Loucy (cell line): Measurements from ENCODE around the gene CDK13.

ENCODE experiments used
- H2AFZ ChIP-seq: fragments of 200-600 bp; sonication (generic); 2 replicates; pipeline ENCODE4 v1.6.0; 2016; ENCODE audit warnings: antibody characterized with exemption, mild to moderate bottlenecking, low read length, moderate library complexity
- H3F3A ChIP-seq: fragments of 200-600 bp; 2 replicates; pipeline ENCODE4 v1.6.0; 2016; ENCODE audit warnings: antibody characterized with exemption, low read depth, mild to moderate bottlenecking
- H3K27me3 ChIP-seq: fragments of 200-600 bp; sonication (generic); 2 replicates; pipeline ENCODE4 v1.6.1; 2014; ENCODE audit warnings: low read length, mild to moderate bottlenecking; ENCODE audit not compliant: insufficient read depth, poor library complexity, severe bottlenecking
- H3K36me3 ChIP-seq: fragments of 200-600 bp; sonication (generic); 2 replicates; pipeline ENCODE4 v1.6.1; 2016; ENCODE audit warnings: low read length; ENCODE audit not compliant: insufficient read depth
- H3K4me1 ChIP-seq: fragments of 200-600 bp; sonication (generic); 2 replicates; pipeline ENCODE4 v1.5.1; 2014; ENCODE audit warnings: low read length, mild to moderate bottlenecking; ENCODE audit not compliant: insufficient read depth, poor library complexity, severe bottlenecking
- H3K4me2 ChIP-seq: fragments of 200-600 bp; sonication (generic); 2 replicates; pipeline ENCODE4 v1.6.0; 2014; ENCODE audit warnings: antibody characterized with exemption, low read length, low read depth, mild to moderate bottlenecking; ENCODE audit not compliant: poor library complexity, severe bottlenecking
- H3K4me3 ChIP-seq: fragments of 200-600 bp; sonication (generic); 2 replicates; pipeline ENCODE4 v1.5.1; 2014; ENCODE audit warnings: low read length, mild to moderate bottlenecking, mixed read lengths; ENCODE audit not compliant: poor library complexity, severe bottlenecking
- H3K79me2 ChIP-seq: fragments of 200-600 bp; sonication (generic); 2 replicates; pipeline ENCODE4 v1.6.1; 2014; ENCODE audit warnings: low read length; ENCODE audit not compliant: insufficient read depth
- H3K9ac ChIP-seq: fragments of 200-600 bp; sonication (generic); 2 replicates; pipeline ENCODE4 v1.6.0; 2014; ENCODE audit warnings: mild to moderate bottlenecking, low read depth, low read length, moderate library complexity; ENCODE audit not compliant: poor library complexity, severe bottlenecking
- H3K9me2 ChIP-seq: fragments of 200-600 bp; sonication (generic); replicated peaks from 2 replicates; pipeline ENCODE4 v1.6.1; 2016; ENCODE audit warnings: low read depth, low read length, mixed read lengths
- H3K9me3 ChIP-seq: fragments of 200-600 bp; sonication (generic); 2 replicates; pipeline ENCODE4 v1.6.1; 2014; ENCODE audit warnings: mild to moderate bottlenecking, antibody characterized with exemption, low read length, low read depth; ENCODE audit not compliant: insufficient read depth
- H4K20me1 ChIP-seq: fragments of 200-600 bp; sonication (generic); 2 replicates; pipeline ENCODE4 v1.6.0; 2014; ENCODE audit warnings: antibody characterized with exemption, low read length, mild to moderate bottlenecking; ENCODE audit not compliant: insufficient read depth, poor library complexity, severe bottlenecking
- CTCF ChIP-seq: fragments of 200-600 bp; sonication (generic); conservative IDR thresholded peaks from 2 replicates; pipeline ENCODE4 v1.5.1; 2014; ENCODE audit warnings: mild to moderate bottlenecking, antibody characterized with exemption, low read length
- EZH2phosphoT487 ChIP-seq: fragments of 200-600 bp; IDR thresholded peaks from 2 replicates; pipeline ENCODE4 v1.6.1; 2018; ENCODE audit warnings: antibody characterized with exemption, mild to moderate bottlenecking, moderate library complexity, borderline replicate concordance

Gene CDK13

GRCh38 chr7:40092182-40092581 is 142.1 kb downstream of the CDK13 start:
- Histone ChIP-seq H3K9ac (no peak overlapping the region), H2AFZ (no peak overlapping the region), H3K79me2 (no peaks in the 10 kb centered on the region)

GRCh38 chr7:40093631-40094350 is 143.7 kb downstream of the CDK13 start:
- H3K9ac ChIP-seq = no peak overlapping the region
- TF ChIP-seq CTCF = no peak
- no peak for TF ChIP-seq EZH2phosphoT487
- no peak overlapping the region for H3K4me2 ChIP-seq
- no peaks in the 10 kb centered on the region for H4K20me1 ChIP-seq
- no peaks in the 10 kb centered on the region for H3K4me1 ChIP-seq
- no peak overlapping the region for H3K4me3 ChIP-seq
- peaks cover 68% of the 10 kb centered on the region for H3K36me3 ChIP-seq
- H3K9me3 ChIP-seq = no peaks in the 10 kb centered on the region
- no peaks in the 10 kb centered on the region for H3K27me3 ChIP-seq
- no peaks in the 10 kb centered on the region for H3F3A ChIP-seq
- no peak overlapping the region for H2AFZ ChIP-seq
- H3K9me2 ChIP-seq = no peaks in the 10 kb centered on the region
- no peaks in the 10 kb centered on the region for H3K79me2 ChIP-seq

More at GRCh38 chr7:40092182-40092581, 142.1 kb downstream of the CDK13 start:
- Histone ChIP-seq H3K4me1 (no peaks in the 10 kb centered on the region), H3K27me3 (no peaks in the 10 kb centered on the region), H3K36me3 (peaks cover 81% of the 10 kb centered on the region), H3K4me2 (no peak overlapping the region), H3K9me3 (no peaks in the 10 kb centered on the region), H3K9me2 (no peaks in the 10 kb centered on the region), H4K20me1 (no peaks in the 10 kb centered on the region), H3K4me3 (no peak overlapping the region), H3F3A (no peaks in the 10 kb centered on the region)
- TF ChIP-seq CTCF (no peak), EZH2phosphoT487 (no peak)

GRCh38 chr7:40095230-40095629 is 145.2 kb downstream of the CDK13 start:
- no peaks in the 10 kb centered on the region for H4K20me1 ChIP-seq
- H3K4me2 ChIP-seq = no peak overlapping the region
- no peaks in the 10 kb centered on the region for H3K27me3 ChIP-seq
- no peaks in the 10 kb centered on the region for H3K9me3 ChIP-seq
- no peak overlapping the region for H2AFZ ChIP-seq
- H3K9me2 ChIP-seq = no peaks in the 10 kb centered on the region
- H3F3A ChIP-seq = no peaks in the 10 kb centered on the region
- H3K36me3 ChIP-seq = peaks cover 55% of the 10 kb centered on the region
- no peaks in the 10 kb centered on the region for H3K4me1 ChIP-seq
- H3K4me3 ChIP-seq = no peak overlapping the region
- no peak overlapping the region for H3K9ac ChIP-seq
- TF ChIP-seq EZH2phosphoT487 (no peak), CTCF (no peak)
- H3K79me2 ChIP-seq = no peaks in the 10 kb centered on the region
